SIG-M5 treated with dmso at 0.1 percent for 504 hours (cell line): ENCODE measurements around the gene ALDH5A1.

Experiments used
- DNase-seq: peaks from one replicate; lab custom pipeline; 2025; ENCODE audit not compliant: unreplicated experiment; lab: John Stamatoyannopoulos, UW

The ALDH5A1 gene

GRCh38 chr6:24564081-24564480 is 69.3 kb downstream of the ALDH5A1 start:
- DNase-seq, result no peak

GRCh38 chr6:24565196-24565595 is 70.4 kb downstream of the ALDH5A1 start:
- no peak for DNase-seq

GRCh38 chr6:24566020-24566767 is 71.4 kb downstream of the ALDH5A1 start:
- DNase-seq, result no peak

- DNase-seq, result no peak
These were observed 73.9 kb downstream of the ALDH5A1 start for GRCh38 chr6:24568683-24569082.

- DNase-seq, result no peak
These were observed 75.0 kb downstream of the ALDH5A1 start for GRCh38 chr6:24569811-24570210.

GRCh38 chr6:24571361-24571760 is 76.6 kb downstream of the ALDH5A1 start:
- no peak for DNase-seq

GRCh38 chr6:24574809-24575208 is 80.0 kb downstream of the ALDH5A1 start:
- DNase-seq, result peak; percentile 62

- DNase-seq, result no peak
These were observed 81.7 kb downstream of the ALDH5A1 start for GRCh38 chr6:24576447-24576846.

- peak; percentile 53 for DNase-seq
These were observed 86.4 kb downstream of the ALDH5A1 start for GRCh38 chr6:24581084-24581669.

- DNase-seq, result peak; percentile 46
These were observed 89.0 kb downstream of the ALDH5A1 start for GRCh38 chr6:24583463-24584381.

- no peak for DNase-seq
These were observed 89.6 kb downstream of the ALDH5A1 start for GRCh38 chr6:24584382-24584720.
